HG03159 (cell line): Measurements from ENCODE around the gene HAND1.
A peak's percentile ranks its signal among the peaks of the same experiment; 100 is the strongest.

ENCODE experiments used
- ATAC-seq: cut with Tn5 transposase; IDR thresholded peaks from one replicate; pipeline ENCODE4 v1.9.1; 2021; ENCODE audit warnings: mild to moderate bottlenecking, moderate library complexity; ENCODE audit not compliant: unreplicated experiment

Gene HAND1

GRCh38 chr5:154506049-154506715, 28.2 kb upstream of the HAND1 start:
- no peak for ATAC-seq

GRCh38 chr5:154505567-154505966, 27.5 kb upstream of the HAND1 start:
- ATAC-seq: no peak

GRCh38 chr5:154503698-154504039, 25.6 kb upstream of the HAND1 start:
- no peak for ATAC-seq

GRCh38 chr5:154502180-154502579, 24.2 kb upstream of the HAND1 start:
- no peak for ATAC-seq

GRCh38 chr5:154501566-154501965, 23.5 kb upstream of the HAND1 start:
- ATAC-seq: no peak

- no peak for ATAC-seq
These were observed 21.0 kb upstream of the HAND1 start for GRCh38 chr5:154498994-154499393.

GRCh38 chr5:154498591-154498990, 20.6 kb upstream of the HAND1 start:
- no peak for ATAC-seq

GRCh38 chr5:154494036-154494435, 16.0 kb upstream of the HAND1 start:
- ATAC-seq: no peak

GRCh38 chr5:154493274-154493673, 15.2 kb upstream of the HAND1 start:
- no peak for ATAC-seq

- ATAC-seq: no peak
These were observed 13.9 kb upstream of the HAND1 start for GRCh38 chr5:154491941-154492340.

- ATAC-seq: peak; percentile 98
These were observed 9.5 kb upstream of the HAND1 start for GRCh38 chr5:154487541-154487940.

- ATAC-seq: no peak
These were observed 8.4 kb upstream of the HAND1 start for GRCh38 chr5:154486427-154486866.

- no peak for ATAC-seq
These were observed 7.9 kb upstream of the HAND1 start for GRCh38 chr5:154485850-154486426.

- ATAC-seq: no peak
These were observed 7.1 kb upstream of the HAND1 start for GRCh38 chr5:154485096-154485491.

- ATAC-seq: no peak
These were observed 6.5 kb upstream of the HAND1 start for GRCh38 chr5:154484393-154485095.

- ATAC-seq: no peak
These were observed 5.8 kb upstream of the HAND1 start for GRCh38 chr5:154483654-154484392.

GRCh38 chr5:154482528-154483449, 4.8 kb upstream of the HAND1 start:
- no peak for ATAC-seq

- ATAC-seq: no peak
These were observed 3.8 kb upstream of the HAND1 start for GRCh38 chr5:154481584-154482381.

- no peak for ATAC-seq
These were observed 2.8 kb upstream of the HAND1 start for GRCh38 chr5:154480847-154481246.
